ENCODE measurements around the gene FTSJ3.
"Not testable (repeated sequence)": the region's sequence is repeated elsewhere in the genome, so short reads cannot be mapped to it uniquely, and the experiment has no call there.

The FTSJ3 gene, protein sequence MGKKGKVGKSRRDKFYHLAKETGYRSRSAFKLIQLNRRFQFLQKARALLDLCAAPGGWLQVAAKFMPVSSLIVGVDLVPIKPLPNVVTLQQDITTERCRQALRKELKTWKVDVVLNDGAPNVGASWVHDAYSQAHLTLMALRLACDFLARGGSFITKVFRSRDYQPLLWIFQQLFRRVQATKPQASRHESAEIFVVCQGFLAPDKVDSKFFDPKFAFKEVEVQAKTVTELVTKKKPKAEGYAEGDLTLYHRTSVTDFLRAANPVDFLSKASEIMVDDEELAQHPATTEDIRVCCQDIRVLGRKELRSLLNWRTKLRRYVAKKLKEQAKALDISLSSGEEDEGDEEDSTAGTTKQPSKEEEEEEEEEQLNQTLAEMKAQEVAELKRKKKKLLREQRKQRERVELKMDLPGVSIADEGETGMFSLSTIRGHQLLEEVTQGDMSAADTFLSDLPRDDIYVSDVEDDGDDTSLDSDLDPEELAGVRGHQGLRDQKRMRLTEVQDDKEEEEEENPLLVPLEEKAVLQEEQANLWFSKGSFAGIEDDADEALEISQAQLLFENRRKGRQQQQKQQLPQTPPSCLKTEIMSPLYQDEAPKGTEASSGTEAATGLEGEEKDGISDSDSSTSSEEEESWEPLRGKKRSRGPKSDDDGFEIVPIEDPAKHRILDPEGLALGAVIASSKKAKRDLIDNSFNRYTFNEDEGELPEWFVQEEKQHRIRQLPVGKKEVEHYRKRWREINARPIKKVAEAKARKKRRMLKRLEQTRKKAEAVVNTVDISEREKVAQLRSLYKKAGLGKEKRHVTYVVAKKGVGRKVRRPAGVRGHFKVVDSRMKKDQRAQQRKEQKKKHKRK

DNA sequence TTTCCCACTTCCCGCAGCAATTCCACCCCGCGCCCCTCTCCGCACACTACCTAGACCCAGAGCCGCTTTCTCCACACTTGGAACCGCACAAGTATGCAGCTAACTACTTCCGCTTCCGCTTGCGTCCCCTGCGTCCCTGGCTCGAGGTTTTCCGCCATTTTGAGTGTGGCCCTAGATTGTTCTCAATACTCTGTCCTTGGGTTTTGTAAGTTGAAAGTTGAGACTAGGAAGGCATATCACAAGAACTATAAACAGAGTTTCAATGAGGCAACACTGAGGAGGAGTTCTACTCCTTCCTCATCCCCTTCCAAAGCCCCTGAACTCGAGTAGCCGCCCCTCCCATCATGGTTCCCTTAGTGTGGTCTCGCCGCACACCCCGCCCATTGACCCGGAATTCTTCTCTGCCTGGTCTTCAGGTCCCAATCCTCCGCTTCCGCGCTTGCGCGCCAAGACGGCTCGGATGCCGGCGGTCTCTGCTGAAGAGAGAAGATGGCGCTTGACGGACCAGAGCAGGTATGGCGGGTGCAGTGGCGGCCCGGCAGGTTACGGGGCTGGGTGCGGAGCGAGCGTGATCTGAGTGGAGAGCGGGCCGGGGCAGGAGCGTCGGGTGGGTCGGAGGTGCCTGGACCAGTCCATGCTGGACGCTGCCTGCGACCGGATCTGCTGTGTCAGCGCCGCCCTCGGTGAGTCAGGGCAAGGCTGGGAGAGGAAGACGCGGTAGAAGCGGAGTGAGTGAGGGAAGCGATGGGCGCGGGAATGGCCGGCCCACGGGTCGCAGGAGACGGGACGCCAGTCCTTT is at the start of gene FTSJ3, which contains the start of gene PSMC5:
Gene FTSJ3, minus strand, starts transcription at position 662 of the 799 bp plus-strand sequence. CDS start 761 bp downstream, outside the sequence.
Gene PSMC5, plus strand, starts transcription at position 430 of the 799 bp plus-strand sequence. Its CDS starts 60 bp downstream, at position 490.
- peak; percentile 93 for DNase-seq (ENCODE audit: low read depth)

DNA sequence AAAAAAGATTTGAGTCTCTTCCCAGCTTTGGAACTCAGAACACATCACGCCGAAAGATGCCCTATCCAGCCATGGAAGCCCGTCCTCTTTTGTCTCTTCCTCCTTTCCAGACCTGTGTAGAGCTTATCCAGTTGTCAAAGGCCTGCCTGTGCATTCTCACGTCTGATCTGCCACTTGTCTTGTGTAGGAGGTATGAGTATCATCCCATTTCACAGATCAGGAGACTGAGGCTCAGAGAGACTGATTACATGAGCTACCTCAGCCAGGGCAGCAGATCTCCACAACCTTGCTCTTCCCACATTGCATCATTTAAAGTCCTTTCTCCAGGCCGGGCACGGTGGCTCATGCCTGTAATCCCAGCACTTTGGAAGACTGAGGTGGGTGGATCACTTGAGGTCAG is 47.2 kb upstream of the FTSJ3 start:
- not testable (repeated sequence) for DNase-seq (ENCODE audit: low read depth)

DNA sequence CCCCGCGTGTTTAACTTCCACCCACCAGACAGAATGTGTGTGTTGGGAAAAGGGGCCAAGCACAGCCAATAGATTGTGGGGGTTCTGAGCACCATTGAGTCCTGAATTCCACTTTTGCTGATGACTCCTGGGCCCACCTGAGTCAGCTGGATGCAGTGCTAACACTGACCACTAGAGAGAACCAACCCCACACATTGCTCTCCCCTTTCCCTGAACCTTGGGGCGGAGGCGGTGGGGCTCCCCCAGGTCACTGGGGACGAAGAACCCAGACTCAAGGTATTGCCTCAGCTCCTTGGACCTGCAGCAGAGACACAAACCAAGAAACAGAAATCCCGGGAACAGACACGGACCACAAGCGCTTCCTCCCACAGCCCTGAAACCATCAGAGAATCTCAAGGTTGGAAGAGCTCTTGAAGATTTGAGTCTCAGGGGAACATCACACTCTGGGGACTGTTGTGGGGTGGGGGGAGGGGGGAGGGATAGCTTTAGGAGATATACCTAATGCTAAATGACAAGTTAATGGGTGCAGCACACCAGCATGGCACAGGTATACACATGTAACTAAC is 46.7 kb upstream of the FTSJ3 start:
- DNase-seq (ENCODE audit: low read depth) = not testable (repeated sequence)

DNA sequence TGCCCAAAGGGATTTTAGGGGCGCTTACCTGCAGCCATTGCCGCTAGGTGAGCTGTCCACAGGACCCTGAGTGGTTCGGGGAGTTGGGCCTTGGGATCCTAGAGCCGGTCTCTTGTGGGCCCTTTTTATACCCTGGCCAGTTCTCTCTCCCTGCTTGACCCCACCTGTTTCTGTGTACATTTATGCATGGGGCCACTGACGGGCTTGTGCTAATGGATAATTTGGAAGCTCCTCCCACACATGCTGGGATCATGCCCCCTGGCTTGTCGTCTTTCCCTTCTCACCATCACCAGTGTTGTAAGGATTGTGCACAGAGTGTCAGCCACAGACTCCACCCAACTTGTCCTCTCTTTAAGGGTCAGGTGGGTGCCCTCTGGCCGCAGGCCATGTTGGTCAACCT is 46.1 kb upstream of the FTSJ3 start, which contains the start of gene CSH2:
Gene CSH2, minus strand, starts transcription at position 101 of the 400 bp plus-strand sequence. Its CDS starts 63 bp downstream, at position 38.
- DNase-seq (ENCODE audit: low read depth) = not testable (repeated sequence)

DNA sequence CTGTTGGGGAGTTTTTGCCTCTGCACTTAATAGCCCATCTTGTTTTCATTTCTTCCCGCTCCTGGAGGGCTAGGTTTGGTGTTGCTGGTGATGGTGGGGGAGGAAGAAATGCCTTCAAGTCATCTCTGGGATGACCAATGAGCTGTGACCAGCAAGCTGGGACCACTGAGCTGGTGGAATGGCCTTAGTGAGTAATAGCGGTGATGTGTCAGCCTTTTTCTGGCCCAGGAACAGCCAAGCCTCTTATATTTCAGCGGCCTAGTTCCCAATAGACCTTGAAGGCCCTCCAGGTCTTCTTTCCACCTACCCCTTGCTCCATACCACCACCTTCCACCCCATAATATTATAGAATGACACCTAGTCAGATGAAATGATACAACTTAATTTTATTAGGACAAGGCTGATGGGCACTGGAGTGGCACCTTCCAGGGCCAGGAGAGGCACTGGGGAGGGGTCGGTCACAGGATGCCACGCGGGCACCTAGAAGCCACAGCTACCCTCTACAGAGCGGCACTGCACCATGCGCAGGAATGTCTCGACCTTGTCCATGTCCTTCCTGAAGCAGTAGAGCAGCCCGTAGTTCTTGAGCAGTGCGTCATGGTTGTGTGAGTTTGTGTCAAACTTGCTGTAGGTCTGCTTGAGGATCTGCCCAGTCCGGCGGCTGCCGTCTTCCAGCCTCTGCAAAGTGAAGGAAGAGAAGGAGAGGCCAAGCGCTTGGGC is 44.3 kb upstream of the FTSJ3 start:
- not testable (repeated sequence) for DNase-seq (ENCODE audit: low read depth)

DNA sequence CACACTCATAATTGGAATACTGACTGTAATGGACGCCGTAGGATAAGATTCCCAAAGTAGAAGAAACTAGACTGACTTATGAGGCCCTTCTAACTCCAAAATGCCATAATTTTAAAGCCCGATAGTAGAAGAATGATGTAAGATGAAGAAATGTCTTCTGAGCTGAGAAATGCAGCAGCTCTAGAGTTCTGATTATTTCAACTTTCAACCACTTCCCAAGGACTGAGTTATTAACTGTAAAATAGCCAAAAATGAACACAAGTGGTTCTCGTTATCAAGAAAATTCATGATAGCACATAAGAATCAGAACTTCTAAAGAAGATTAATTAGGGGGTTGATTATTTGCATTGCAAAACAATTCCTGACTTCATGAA is 42.8 kb upstream of the FTSJ3 start:
- DNase-seq (ENCODE audit: low read depth) = not testable (repeated sequence)

DNA sequence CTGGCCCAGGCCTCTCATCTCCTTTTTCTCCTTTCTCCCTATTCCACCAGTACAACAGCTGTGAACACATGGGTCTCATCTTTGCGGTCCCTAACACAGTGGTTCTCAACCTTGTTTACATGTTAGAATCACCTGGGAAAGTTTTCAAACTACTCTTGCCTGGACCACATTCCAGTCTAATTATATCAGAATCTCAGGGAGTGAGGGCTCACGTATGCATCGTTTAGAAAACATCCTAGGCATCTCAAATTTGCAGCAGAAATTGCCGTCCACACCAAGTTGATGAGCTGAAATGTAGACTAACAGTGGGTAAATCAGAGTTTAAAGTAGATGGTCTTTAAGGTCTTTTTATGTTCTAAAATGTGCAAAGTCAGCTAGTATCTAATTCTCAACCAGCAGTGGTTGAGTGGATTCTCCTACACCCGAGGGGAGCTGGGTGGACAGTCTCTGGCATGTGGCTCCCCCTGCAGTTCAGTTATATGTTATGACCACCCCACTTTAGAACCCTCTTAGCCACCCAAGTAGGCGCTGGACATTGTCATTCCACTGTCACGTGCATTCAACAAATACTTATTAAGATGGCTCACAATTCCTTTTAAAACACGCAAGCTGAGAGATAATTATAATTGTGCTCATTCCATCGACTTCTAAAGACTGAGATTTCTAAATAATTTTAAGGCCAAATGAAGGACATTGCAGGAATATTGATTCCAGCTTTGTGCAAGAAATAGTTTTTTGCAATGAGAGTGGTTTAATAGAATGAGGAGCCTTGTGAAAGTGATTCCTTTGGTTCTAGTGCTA is 42.2 kb upstream of the FTSJ3 start:
- DNase-seq (ENCODE audit: low read depth) = not testable (repeated sequence)

DNA sequence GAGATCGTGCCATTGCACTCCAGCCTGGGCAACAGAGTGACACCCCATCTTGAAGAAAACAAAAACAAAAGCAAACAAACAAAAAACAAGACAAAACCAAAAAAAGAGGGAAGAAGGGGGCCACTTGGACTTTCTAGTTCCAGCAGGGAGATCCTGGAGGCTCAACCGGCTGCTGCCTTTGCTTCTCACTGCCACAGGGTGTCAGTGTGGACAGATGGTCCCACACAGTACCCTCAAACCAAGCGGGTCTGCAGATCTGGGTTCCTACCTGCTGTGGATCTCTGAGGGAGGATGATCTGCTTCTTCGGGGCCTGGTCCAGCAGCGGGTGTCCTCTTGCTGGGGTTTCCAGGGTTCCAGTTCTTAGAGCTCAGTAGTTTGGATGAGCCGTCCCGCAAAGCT is 39.2 kb upstream of the FTSJ3 start:
- not testable (repeated sequence) for DNase-seq (ENCODE audit: low read depth)

DNA sequence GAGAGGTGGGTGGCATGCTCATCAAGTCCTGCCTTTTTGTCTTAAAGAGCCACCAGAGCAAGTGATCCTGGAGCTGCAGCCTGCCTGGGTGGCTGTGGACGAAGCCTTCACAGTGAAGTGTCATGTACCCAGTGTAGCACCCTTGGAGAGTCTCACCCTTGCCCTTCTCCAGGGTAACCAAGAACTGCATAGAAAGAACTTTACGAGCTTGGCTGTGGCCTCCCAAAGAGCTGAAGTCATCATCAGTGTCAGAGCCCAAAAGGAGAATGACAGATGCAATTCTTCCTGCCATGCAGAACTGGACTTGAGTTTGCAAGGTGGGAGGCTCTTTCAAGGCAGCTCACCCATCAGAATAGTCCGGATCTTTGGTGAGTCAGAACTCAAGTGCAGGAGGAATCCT is 31.8 kb upstream of the FTSJ3 start:
- no peak for DNase-seq (ENCODE audit: low read depth)

DNA sequence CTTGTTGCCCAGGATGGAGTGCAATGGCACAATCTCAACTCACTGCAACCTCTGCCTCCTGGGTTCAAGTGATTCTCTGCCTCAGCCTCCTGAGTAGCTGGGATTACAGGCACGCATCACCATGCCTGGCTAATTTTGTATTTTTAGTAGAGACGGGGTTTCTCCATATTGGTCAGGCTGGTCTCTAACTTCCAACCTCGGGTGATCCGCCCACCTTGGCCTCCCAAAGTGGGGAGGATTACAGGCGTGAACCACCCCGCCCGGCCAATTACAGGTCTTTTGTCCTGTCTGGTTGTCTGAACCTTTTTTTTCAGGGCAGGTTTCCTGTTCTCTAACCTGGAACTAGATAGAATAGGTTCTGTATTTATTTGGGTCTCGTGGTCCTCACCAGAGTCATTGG is 29.0 kb upstream of the FTSJ3 start:
- not testable (repeated sequence) for DNase-seq (ENCODE audit: low read depth)

DNA sequence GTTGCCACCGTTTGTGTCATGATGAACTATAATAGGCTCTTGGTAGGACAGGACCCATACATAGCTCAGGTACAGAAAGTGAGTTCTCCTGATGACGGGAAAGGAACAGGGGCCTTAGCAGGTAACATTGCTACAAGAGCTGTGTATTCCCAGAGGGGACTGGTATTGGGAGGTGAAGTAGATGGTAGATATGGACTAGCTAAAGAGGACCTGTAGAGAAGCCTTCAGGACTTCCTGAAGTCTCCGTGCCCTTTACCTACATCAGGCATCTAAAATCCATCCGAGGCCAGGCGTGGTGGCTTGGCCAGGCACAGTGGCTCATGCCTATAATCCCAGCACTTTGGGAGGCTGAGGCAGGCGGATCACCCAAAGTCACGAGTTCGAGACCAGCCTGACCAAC is 27.7 kb upstream of the FTSJ3 start:
- DNase-seq (ENCODE audit: low read depth) = no peak

DNA sequence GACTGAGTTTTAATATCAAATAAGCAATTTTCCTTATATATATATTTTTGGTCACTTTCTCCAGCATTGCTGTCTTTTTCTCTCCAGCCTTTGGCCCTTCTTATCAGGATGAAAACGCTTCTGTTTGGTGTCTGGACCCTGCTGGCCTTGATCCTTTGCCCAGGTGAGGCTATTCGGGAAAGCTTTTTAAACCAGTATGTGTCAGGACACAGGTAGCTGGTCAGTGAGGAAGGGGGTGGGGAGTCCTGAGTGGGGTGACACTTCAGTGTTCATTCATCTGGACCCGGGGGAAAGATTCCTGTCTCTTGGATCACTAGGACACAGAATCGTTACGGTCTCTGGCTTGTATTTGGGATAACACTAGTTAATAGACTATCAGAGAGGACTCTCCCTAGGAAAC is 27.2 kb upstream of the FTSJ3 start:
- DNase-seq (ENCODE audit: low read depth) = no peak

DNA sequence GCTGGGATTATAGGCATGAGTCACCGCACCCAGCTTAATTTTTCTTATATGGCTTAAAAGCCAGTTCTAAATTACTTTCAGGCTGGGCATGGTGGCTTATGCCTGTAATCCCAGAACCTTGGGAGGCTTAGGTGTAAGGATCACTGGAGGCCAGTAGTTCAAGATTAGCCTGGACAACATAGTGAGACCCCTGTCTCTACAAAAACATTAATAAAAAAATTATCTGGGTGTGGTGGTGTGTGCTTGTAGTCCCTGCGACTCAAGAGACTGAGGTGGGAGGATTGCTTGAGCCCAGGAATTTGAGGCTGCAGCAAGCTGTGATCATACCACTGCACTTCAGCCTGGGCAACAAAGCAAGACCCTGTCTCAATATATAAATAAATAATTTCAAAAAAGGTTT is 25.8 kb upstream of the FTSJ3 start:
- no peak for DNase-seq (ENCODE audit: low read depth)

DNA sequence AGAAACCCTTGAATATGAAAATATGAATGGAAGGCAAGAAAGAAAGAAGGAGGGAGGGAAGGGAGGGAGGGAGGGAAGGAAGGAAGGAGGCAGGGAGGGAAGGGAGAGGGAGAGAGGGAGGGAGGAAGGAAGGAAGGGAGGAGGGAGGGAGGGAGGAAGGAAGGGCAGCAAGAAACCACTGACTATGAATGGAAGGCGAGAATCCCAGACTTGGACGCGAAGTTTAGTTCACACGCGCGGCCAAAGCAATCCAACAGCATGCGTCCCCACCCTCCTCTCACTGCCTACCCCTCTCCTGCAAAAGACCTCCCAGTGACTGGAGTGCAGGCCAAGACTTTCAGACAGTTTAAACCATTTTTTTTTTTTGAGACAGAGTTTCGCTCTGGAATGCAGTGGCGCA is 22.9 kb upstream of the FTSJ3 start:
- no peak for DNase-seq (ENCODE audit: low read depth)

DNA sequence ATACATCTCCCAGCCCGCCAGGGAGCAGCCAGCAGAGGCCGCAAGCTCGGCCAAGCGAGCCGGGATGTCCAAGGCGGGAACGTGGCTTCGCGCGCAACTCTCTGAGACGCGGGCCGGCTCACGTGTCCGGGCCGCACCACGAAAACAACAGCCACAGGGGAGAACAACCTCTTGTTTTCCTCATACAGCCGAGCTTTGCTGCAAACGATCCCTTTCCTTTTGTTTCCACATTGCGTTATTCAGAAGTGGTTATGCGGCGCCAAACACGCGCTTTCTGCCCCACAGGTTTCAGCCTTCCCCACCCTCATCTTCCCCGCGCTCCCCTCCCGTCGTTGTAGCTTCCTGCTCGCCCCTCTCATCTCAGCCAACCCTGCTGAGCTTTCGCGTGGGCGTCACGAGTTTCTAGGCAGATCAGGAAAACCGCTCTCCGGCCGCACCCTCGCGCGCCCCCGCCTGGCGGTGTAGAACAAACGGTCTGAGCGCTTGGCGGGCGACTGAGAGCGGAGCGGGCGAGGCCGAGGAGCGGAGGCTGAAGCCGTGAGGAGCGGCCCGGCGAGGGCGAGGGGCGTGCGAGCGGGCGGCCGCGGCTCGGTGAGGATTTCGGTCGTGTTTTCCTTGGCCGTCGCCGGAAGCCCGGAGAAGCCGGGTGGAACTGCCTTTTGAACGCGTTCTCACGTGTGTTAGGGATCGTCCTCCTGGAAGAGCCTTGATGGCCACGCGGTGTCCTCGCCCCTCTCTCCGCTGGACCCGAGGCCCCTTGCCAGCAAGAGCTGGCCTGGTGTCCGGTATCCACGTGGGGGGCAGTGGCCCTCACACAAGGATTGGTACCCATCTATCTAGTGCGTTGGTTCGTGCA is 21.6 kb upstream of the FTSJ3 start:
- peak; percentile 84 for DNase-seq (ENCODE audit: low read depth)

DNA sequence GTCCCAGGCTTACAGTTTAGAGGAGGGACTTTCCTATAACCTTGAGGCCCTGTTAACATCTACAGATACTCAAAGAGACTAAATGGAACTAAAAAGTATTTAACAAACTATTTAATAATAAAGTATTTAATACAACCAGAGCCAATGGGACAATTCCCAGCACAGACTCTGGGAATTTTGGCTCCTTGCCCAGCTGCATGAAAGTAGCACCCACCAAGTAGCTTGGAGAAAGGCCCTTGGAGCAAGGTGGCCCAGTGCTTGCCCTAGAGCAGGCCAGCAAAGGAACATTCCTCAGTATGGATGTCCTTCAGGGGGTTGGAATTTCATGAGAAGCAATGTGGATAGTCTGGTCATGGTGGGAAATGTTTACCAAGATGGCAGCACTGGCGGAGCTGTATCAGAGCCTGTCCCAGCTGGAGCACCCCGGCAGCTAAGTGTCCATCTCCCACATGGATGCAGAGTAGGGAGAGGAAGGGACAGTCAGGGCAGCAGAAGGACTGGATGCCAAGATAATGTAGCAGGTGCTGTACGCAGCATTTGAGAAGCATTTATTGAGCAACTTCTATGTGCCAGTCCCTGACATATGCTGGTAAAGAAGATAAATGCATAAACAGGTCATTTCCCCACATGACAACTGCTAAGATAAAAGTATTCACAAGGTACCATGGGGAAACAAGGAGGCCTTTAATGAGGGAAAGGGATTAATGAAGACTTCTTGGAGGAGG is 20.2 kb upstream of the FTSJ3 start:
- DNase-seq (ENCODE audit: low read depth) = no peak

DNA sequence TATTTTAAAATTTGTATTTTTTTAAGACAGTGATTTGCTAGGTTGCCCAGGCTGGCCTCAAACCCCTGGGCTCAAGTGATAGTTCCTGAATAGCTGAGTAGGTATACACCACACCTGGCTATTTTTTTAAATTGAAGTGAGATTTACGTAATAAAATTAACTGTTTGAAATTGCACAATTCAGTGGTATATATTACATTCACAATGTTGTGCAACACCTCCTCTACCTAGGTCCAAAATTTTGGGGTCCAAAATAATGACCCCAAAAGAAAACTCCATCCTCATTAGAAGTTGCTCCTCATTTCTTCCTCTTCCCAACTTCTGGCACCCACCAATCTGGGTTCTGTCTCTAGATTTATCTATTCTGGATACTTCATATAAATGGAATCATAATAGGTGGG is 18.0 kb upstream of the FTSJ3 start:
- no peak for DNase-seq (ENCODE audit: low read depth)

DNA sequence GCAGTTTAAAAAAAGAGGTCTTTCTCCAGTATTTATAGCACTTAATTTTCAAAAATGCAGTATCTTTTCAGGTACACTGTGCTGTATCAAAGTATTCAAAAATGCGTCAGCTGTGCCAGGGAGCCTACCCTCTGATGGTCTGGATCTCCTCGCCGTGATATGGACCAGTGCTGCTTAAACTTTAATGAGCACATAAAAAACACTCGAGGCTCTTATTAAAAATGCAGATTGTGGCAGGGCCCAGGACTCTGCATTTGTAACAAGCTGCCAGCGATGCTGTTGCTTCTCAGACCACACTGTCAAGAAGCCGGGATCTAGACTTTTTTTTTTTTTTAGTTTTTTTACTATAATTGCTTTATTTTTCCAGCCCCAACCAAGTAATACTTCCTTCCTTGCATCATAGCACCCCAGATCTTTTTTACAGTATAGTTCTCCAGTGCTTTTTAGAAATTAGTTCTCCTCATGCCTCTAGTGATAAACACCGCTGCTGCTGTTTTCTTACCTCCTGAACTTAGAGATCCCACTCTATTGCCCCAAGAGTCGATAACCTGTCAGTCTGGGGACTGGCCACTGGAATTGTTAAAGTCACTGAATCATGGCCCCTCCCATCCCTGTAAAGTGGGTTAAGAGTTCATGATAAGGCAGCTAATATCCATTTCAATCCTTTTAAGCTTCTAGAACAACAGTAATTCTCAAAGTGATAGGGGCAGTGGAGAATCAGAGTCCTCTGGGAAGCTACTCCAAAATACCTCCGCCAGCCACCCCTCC is 16.6 kb upstream of the FTSJ3 start:
- DNase-seq (ENCODE audit: low read depth) = no peak

Measured in fibroblast of gingiva (primary cell).